Kidney (tissue), 14 donors: Measurements from ENCODE around the gene CAVIN2. TPM values are rescaled to one million over a fixed set of nuclear protein-coding genes. Genes with fewer than 3 reads are reported as not detected.
"Not testable (repeated sequence)": the region's sequence is repeated elsewhere in the genome, so short reads cannot be mapped to it uniquely, and the experiment has no call there.

Experiments
- DNase-seq, 5 donors: peaks; one replicate each; pipeline ENCODE4 v3.0.0-alpha.2; 2013 to 2020
- FAIRE-seq: peaks from 2 replicates; lab custom pipeline; 2012; peaks lifted over from hg19 to GRCh38; lab: Jason Lieb, UNC
- H3K27ac ChIP-seq, 2 donors: one replicate each; pipeline ENCODE4 v1.7.0; 2013; ENCODE audit warnings: low read depth in 2 of 2, low read length in 2 of 2, inconsistent platforms in 1 of 2
- H3K27me3 ChIP-seq: one replicate; pipeline ENCODE4 v1.7.1; 2013; ENCODE audit warnings: low read length, inconsistent platforms; ENCODE audit not compliant: control insufficient read depth, insufficient read depth
- H3K36me3 ChIP-seq, 3 donors: one replicate each; pipeline versions ENCODE4 v1.7.0 to v1.7.1; 2013; ENCODE audit warnings: low read length in 3 of 3, control low read depth in 1 of 3, inconsistent platforms in 1 of 3; ENCODE audit not compliant: insufficient read depth in 3 of 3, control insufficient read depth in 2 of 3
- H3K4me1 ChIP-seq, 3 donors: one replicate each; pipeline versions ENCODE4 v1.7.0 to v1.7.1; 2013; ENCODE audit warnings: low read length in 3 of 3, inconsistent platforms in 1 of 3, low read depth in 1 of 3; ENCODE audit not compliant: control insufficient read depth in 2 of 3, insufficient read depth in 2 of 3
- H3K4me3 ChIP-seq, 3 donors: one replicate each; pipeline versions ENCODE4 v1.7.0 to v1.8.1; 2013; ENCODE audit warnings: low read length in 3 of 3, control low read depth in 1 of 3, inconsistent platforms in 1 of 3
- H3K9ac ChIP-seq, 3 donors: one replicate each; pipeline versions ENCODE4 v1.7.0 to v1.7.1; 2013; ENCODE audit warnings: low read length in 3 of 3, control low read depth in 1 of 3, inconsistent platforms in 1 of 3
- H3K9me3 ChIP-seq, 3 donors: one replicate each; pipeline versions ENCODE4 v1.7.0 to v1.7.1; 2013; ENCODE audit warnings: low read length in 3 of 3, control low read depth in 1 of 3, inconsistent platforms in 1 of 3; ENCODE audit not compliant: control insufficient read depth in 2 of 3, insufficient read depth in 1 of 3
- intact Hi-C: fragments of 100-400 bp; cut with DNase I; formaldehyde crosslinking; loops from one replicate; pipeline ENCODE4 v1.11.1; 2022
- polyA plus RNA-seq: library from polyadenylated mRNA; stranded (reverse); fragments of 350-450 nt; fragmentation: Illumina TruSeq; extraction: RNeasy Lipid Tissue Mini Kit (QIAGEN cat#74804); gene quantifications from one replicate; pipeline ENCODE4 v1.2.3, GENCODE V29; 2014; ENCODE audit warnings: low read depth, low replicate concordance; ENCODE audit not compliant: insufficient read depth
- total RNA-seq: library from RNA; stranded (reverse); fragmentation: NEBNext Ultra II Directional; extraction: Animal tissue kit (Norgen Biotek cat#: 25700); gene quantifications from one replicate; pipeline ENCODE4 v1.2.1, GENCODE V29; 2021
- TF ChIP-seq, protein P1 (sequence below): IDR thresholded peaks from 3 replicates; pipeline ENCODE4 v1.5.1; 2012; ENCODE audit warnings: mild to moderate bottlenecking, moderate library complexity, borderline replicate concordance; ENCODE audit not compliant: insufficient read depth; ENCODE audit errors: extremely low read depth
- donor health status: control.
- donor health status: control.
- donor health status: control.
- donor health status: control.
- donor health status: control.
- donor health status: DM: yes; HTN: yes; CAD: no.
- donor health status: Normal renal cell carcinoma (clear cell type).

Gene CAVIN2
- total and polyA plus RNA-seq, 2 donors from 2014 or later, result 17.9 to 55.0 TPM

GRCh38 chr2:191786694-191787093 lies 60.2 kb downstream of the CAVIN2 start:
- H3K9me3 ChIP-seq, result no peaks in the 10 kb centered on the region
- TF ChIP-seq, protein P1, sequence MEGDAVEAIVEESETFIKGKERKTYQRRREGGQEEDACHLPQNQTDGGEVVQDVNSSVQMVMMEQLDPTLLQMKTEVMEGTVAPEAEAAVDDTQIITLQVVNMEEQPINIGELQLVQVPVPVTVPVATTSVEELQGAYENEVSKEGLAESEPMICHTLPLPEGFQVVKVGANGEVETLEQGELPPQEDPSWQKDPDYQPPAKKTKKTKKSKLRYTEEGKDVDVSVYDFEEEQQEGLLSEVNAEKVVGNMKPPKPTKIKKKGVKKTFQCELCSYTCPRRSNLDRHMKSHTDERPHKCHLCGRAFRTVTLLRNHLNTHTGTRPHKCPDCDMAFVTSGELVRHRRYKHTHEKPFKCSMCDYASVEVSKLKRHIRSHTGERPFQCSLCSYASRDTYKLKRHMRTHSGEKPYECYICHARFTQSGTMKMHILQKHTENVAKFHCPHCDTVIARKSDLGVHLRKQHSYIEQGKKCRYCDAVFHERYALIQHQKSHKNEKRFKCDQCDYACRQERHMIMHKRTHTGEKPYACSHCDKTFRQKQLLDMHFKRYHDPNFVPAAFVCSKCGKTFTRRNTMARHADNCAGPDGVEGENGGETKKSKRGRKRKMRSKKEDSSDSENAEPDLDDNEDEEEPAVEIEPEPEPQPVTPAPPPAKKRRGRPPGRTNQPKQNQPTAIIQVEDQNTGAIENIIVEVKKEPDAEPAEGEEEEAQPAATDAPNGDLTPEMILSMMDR, result no peak
- intact Hi-C loops, result no loop called here
- H3K27ac ChIP-seq, result no peak overlapping the region
- H3K36me3 ChIP-seq, result no peaks in the 10 kb centered on the region
- DNase-seq, result no peak
- no peak overlapping the region for H3K4me3 ChIP-seq
- H3K9ac ChIP-seq, result no peak overlapping the region
- no peak for FAIRE-seq
- no peaks in the 10 kb centered on the region for H3K4me1 ChIP-seq
- no peaks in the 10 kb centered on the region for H3K27me3 ChIP-seq

DNA sequence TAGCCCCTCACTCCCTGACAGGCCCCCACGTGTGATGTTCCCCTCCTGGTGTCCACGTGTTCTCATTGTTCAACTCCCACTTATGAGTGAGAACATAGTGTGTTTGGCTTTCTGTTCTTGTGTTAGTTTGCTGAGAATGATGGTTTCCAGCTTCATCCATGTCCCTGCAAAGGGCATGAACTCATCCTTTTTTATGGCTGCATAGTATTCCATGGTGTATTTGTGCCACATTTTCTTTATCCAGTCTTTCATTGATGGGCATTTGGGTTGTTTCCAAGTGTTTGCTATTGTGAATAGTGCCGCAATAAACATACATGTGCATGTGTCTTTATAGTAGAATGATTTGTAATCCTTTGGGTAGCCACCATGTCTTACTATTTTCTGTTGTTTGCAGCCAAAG lies 61.2 kb downstream of the CAVIN2 start:
- H3K4me3 ChIP-seq, intact Hi-C loops, FAIRE-seq, DNase-seq, H3K27ac ChIP-seq, H3K27me3 ChIP-seq, H3K9me3 ChIP-seq, H3K9ac ChIP-seq, H3K4me1 ChIP-seq, H3K36me3 ChIP-seq: not testable (repeated sequence)

Other genes starting within 250 kb of the CAVIN2 start
- 39.7 TPM for gene NABP1, start 169.0 kb downstream of the CAVIN2 start, total RNA-seq
- 9.6 TPM for gene NABP1, start 169.0 kb downstream of the CAVIN2 start, polyA plus RNA-seq